GM23248 (cell line): ENCODE measurements around the gene RAB3C.

ENCODE experiments used
- EZH2 ChIP-seq: fragments of 200-600 bp; sonication (generic); IDR thresholded peaks from 2 replicates; pipeline ENCODE4 v1.6.1; 2018; ENCODE audit warnings: antibody characterized with exemption, mild to moderate bottlenecking; ENCODE audit not compliant: insufficient read depth, poor library complexity, severe bottlenecking
- EZH2phosphoT487 ChIP-seq: fragments of 200-600 bp; sonication (generic); IDR thresholded peaks from 2 replicates; pipeline ENCODE4 v1.6.1; 2018; ENCODE audit warnings: antibody characterized with exemption, moderate library complexity, mild to moderate bottlenecking, low read depth; ENCODE audit not compliant: insufficient read depth

DNA sequence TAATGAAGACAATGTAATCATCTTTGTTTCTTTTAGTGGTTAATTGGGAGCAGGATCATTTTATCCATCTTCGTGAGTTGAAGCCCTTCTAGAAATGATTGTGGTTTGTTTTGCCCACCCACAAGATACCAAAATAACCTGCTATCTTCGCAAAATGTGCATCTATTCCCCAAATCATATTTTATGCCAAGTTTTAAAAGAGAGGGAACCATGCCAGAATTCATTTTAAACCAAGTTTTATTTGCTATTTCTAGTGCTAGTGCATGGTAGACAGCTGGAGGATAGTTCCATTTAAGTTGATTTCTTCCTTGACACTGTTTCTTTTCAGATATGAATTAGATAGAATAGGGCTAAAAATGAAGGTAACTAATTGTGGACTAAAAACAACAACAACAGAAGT lies 104.2 kb downstream of the RAB3C start:
- no peak for TF ChIP-seq EZH2phosphoT487
- no peak for TF ChIP-seq EZH2
